Lower leg skin (tissue), 3 donors: ENCODE results near the gene MEGF8.

Experiments
- CTCF ChIP-seq, 3 donors: fragments of 450-650 bp; IDR thresholded peaks; one replicate each; pipeline ENCODE4 v1.5.1; 2016; ENCODE audit warnings: antibody characterized with exemption in 3 of 3, mild to moderate bottlenecking in 3 of 3, moderate library complexity in 2 of 3
- POLR2A ChIP-seq, 2 donors: fragments of 450-650 bp; IDR thresholded peaks; one replicate each; pipeline ENCODE4 v1.6.1; 2016 to 2017; ENCODE audit warnings: antibody characterized with exemption in 2 of 2, mild to moderate bottlenecking in 1 of 2, moderate library complexity in 1 of 2

- no peak for TF ChIP-seq CTCF (IDR thresholded peaks at IDR 0.05)
- TF ChIP-seq POLR2A (IDR thresholded peaks at IDR 0.05) = no peak
Measured at GRCh38 chr19:42427313-42427712, 101.9 kb downstream of the MEGF8 start, which contains the start of gene LIPE.
